HG03095 (cell line): ENCODE measurements around the gene ST8SIA5.

Source experiments
- ATAC-seq: cut with Tn5 transposase; IDR thresholded peaks from one replicate; pipeline ENCODE4 v1.9.1; 2021; ENCODE audit warnings: moderate library complexity; ENCODE audit not compliant: unreplicated experiment

Gene ST8SIA5

GRCh38 chr18:46675112-46675511 lies 81.7 kb downstream of the ST8SIA5 start:
- no peak for ATAC-seq

DNA sequence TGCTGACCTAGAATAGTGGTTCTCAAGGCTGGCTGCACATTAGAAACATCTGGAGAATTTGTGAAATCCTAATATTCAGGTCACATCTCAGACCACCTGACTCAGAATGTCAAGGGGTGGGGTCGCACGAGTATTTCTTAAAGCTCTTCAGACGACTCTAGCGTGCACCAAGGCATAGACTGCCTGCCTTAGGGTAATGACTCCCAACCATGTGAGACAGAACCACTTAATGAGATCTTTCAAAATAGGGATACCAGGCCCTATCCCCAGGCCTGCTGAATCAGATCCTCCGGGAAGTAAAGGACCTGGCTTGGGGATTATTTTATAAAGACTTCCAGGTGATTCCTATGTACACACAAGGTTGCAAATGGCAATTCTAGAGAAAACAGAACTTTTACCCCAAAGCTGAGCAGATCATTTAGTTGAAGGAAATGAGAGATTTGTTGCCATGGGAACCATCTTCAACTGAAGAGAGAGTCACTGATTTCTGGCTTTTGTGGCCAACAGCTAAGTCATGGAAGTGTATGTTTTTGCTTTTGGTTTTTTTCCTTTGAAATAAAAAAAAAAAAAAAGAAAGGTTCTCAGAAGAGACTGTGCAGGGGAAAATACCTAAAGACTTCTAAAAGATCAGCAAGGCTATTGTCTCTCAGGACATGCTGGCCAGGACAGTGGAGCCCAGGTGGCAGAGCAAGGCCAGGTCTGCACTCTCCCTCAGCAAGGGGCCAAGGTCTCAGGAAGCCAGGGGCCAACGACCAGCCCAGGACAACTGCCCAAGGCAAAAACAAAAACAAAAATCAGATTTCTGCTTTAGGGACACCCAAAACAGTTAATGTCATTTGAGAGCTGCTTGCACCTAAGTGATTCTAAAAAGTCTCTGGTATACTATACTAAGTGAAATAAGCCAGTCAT lies 84.5 kb downstream of the ST8SIA5 start:
- no peak for ATAC-seq

DNA sequence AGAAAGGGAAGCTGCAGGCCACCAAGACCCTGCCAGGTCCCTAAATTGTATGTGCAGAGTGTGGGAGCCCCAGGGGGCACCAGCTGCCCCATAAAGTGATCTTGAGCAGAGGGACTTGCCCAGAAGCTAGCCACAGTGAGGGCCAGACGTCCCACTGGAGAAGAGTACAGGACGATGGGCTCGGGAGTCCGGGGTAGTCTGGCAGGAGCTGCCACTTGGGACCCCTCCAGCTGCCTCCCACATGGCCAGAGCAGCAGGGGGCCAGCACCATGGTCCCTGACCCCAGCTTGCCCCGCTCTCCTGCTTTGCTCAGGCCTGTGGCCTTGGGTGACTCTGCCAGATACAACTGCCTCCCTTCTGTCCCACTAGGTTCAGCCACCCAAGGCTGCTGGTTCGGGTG lies 88.2 kb downstream of the ST8SIA5 start:
- ATAC-seq: no peak

GRCh38 chr18:46668135-46668534 lies 88.7 kb downstream of the ST8SIA5 start:
- ATAC-seq: no peak

DNA sequence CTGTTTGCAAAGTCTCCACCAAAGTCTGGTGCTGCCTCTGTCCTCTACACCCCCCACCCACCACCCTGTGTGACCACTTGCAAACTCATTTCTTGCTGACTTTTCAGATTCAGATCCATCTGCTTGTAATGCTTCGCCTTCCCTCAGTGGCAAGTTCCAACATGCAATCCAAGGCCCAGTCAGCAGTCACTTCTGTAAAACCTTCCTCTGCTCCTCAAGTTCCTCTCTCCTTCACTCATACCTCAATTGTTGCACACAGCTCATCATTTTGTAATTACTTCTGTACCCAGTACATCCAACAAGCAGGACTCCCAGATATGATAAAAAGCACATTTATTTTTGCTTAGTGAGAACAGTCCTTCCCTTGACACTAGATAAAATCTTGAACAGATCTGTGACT lies 93.3 kb downstream of the ST8SIA5 start:
- ATAC-seq: no peak

- no peak for ATAC-seq
These were observed 95.7 kb downstream of the ST8SIA5 start for GRCh38 chr18:46660957-46661749.

DNA sequence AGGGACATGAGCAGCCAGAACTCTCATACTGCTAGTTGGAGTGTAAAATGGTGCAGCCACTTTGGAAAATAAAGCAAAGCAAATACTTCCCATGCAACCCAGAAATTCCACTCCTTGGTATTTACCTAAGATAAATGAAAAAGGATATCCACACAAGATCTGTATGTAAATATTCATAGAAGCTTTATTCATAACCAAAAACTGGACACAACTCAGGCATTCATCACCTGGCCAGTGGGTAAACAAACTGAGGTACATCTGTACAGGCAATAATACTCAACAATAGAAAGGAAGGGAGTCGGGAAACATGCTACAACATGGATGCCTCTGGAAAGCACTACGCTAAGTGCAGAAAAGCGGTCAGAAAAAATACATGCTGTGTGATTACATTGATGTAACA lies 97.4 kb downstream of the ST8SIA5 start:
- ATAC-seq: no peak

DNA sequence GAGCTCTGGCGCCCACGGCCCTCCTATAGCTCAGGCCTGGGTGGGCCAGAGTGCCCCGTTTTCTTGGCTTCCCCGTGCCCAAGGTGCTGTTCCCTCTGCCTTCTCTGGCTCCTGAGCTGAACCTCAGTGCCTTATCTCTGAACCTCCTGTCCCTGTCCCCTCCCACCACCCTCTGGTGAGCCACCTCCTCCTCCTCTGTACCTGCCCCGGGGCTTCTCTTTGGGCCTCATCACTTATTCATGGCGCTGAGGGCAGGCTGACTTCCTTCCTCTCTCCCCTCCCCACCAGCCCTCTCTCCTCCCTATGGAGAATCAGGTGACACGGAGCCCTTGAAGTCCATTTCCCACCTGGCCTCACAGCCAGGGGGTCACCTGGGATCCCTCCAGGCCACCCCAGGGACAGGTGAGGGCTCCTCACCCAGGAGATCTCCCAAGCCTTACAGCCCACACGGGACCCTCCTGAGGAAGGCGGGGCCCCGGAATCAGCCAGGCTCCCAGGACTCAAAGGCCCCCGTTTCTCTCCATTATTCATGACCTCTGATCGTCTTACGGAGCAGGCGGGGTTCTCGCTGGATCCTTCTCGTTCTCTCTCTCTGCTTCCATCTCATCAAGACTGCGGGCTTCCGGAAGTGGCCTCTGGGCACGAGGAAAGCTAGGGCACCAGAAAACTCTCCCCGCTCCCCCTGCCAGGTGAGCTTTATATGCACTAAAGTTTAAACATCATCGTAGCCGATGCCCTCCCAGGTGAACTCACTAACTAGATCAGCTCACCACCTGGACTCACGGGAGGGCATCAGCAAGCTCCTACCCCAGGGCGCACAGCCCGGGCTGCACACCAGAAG lies 99.5 kb downstream of the ST8SIA5 start, which contains the start of gene LOXHD1:
LOXHD1 (minus strand) TSS at position 106 of the 841 bp plus-strand sequence. CDS start 187 bp downstream, outside the sequence.
- no peak for ATAC-seq

DNA sequence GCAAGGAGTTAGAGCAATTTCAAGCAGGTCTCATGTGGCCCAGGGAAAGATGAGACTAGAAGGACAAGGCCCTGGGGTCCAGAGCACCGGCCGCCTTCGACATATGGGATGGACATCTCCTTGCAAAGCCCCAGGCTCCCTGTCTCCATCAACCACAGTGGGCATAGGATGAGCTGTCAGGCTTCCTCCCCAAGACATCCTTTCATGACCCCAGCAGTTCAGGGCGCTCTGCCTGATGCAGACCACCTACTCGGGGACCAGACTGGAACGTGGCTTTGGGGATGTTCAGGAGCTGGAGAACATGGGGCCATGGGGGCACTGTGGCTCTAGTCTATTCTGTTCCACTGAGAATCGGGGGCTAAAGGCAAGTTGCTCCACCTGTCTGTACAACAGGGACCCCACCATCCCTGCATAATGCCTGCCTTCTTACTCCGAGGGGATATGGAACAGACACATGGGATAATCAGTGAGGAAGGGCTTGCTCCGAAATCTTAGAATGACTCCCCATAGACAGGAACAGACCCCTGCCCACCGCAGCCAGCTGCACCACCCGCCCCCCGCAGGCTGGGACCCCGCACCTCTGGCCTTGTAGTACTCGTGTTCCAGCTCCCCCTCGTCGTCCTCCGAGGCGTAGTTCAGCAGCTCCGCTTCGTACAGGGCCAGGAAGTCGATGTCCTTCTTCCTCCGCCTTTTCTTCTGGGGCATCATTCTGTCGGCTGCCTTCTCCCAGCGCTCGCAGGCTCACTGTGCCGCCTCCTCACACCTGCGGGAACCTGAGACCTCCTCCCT lies 100.3 kb downstream of the ST8SIA5 start:
- ATAC-seq: no peak

DNA sequence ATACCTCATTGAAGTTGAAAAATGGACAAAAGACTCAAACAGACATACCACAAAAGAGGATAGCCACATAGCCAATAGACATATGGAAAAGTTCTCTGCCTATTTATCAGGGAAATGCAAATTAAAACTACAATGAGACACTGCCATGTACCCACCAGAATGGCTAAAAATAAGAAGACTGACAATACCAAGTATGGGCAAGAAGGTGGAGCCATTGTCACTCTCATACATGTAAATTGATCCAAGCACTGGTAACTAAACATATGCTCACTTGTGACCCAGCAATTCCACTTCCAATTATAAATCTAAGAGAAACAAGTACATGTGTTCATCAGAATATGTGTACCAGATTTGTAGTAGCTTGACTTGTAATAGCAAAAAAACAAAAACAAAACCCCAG lies 104.5 kb downstream of the ST8SIA5 start:
- no peak for ATAC-seq

- ATAC-seq: no peak
These were observed 106.2 kb downstream of the ST8SIA5 start for GRCh38 chr18:46650681-46651080.

DNA sequence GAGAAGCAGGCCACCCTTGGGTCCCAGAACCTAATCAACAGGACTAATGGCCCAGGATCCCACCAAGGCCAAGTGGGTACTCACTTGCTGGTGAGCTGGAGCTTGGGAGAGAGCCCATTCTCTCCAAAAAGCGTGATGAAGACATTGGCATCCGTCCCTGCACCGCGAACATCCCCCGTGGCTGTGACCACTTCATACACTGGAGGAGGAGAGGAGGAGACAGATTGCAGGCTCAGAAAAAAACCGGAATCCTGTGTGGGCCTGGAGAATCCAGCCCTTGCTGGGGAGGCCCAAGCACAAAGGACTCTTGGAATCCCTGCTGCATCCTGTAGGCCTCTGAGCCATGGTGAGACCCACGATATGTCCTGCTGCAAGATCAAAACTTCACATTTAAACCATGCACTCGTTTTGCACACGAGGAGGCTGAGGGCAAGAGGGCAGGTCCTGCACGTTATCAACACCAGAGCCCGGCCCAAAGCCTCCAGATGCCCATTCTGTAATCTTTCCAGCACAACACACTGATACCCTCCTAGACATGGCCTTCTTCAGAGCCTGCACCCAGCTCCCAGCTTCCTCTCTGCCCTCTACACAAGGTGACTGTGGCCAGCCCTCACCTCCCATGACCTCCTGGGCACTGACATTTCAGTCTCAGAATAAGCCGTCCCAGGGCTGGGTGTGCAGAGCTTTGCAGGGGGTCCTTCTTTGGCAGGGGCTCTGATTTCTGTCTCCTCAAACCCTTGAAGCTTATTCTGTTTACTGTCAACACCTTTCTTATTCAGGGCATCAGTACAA lies 107.6 kb downstream of the ST8SIA5 start:
- ATAC-seq: no peak

DNA sequence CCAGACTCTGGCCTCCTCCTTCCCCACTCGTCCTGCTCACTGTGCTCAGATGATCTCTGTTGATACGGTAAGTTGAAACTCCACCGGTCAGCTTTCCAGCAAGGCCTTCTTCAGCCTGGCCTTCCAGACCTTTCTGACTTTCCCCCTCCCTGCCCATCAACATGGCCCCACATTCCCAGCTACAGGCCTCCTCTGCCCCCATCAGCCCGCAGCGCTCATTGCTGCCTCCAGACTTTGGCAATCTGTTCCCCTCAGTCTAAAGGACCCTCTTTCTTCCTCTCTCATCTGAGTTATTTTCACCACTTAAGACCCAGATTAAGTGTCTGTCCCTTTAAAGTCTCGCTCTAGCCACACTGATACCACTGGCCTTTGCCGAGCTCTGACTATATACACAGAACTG lies 110.4 kb downstream of the ST8SIA5 start:
- ATAC-seq: no peak

DNA sequence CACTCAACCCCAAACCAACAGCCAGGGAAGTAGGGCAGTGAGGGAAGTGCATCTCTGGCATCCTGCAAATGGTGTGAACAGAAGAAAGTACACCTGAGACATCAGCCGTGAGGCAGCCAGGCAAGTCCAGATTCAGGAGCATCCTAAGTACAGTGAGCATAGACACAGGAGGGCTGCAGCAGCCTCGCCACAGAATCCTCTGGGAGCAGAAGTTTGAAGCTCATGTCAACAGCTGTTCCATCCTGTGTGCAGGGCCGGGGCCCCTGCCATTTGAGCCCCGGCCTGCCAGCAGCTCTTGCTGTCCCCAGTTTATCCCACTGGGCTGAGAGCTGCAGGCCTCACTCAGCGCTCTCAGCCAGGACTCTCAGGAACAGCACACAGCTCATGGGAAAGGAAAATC lies 114.3 kb downstream of the ST8SIA5 start:
- ATAC-seq: no peak

DNA sequence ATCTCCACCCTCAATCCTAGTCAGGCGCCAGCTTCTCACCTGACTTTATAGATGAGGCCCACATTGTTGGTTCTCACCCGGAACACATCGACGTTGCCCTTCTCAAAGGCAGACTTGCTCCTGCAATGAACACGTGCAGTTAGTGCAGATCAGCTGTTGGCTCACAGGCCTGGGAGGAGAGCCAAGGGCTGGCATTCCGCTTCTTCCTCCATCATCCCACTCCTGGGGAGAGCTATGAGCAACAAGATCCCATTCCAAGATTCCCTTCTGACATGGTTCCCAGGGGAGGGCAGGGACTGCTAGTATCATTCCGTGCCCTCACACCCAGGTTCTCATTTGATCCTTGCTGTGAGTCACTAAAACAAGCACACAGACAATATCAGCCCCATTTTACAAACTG lies 114.9 kb downstream of the ST8SIA5 start:
- no peak for ATAC-seq

DNA sequence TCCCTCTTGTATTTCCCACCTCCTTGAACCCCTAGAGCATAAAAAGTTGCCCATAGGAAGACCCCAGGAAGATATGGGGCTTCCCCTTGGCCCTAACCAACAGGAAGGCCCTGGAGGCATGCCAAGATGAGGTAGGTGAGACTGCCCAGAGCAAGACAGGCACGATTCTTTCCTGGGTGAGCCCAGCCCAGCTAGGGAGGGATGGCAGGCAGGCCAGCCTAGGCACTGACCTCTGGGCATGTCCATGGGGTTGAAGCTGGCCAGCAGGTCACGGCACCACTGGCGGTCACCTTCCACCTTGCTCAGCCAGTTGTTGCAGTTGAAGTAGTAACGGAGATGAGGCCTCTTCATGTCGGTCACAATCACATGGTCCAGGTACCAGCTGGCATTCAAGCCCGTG lies 117.5 kb downstream of the ST8SIA5 start:
- no peak for ATAC-seq

DNA sequence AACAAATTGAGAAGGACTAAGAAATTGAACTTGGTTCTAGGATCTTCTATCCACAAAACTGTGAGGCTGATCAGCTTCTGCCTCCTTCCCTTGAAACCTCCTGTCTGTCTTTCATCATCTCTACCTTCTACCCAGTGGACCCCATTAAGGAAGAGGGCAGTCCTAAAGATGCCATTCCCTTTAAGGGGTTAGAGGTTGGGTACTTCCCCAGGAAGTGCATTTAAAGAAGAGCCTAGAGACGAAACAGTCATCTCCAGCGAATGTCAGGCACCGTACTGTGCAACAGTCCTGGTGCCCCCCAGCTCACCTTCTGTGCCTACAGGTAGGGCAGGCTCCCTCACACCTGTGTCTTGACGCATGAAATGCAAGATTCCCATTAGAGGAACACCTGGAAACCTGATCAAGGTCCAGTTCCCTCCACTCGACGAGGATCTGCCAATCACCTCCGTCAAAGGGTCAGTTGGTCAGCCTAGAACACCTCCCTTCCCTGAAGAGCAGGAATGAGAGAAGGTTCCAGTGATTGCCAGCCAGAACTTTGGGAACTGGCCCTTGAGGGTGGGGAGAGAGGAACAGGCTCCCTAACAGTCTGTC lies 120.7 kb downstream of the ST8SIA5 start:
- ATAC-seq: no peak

- no peak for ATAC-seq
These were observed 124.3 kb downstream of the ST8SIA5 start for GRCh38 chr18:46632401-46633071.

DNA sequence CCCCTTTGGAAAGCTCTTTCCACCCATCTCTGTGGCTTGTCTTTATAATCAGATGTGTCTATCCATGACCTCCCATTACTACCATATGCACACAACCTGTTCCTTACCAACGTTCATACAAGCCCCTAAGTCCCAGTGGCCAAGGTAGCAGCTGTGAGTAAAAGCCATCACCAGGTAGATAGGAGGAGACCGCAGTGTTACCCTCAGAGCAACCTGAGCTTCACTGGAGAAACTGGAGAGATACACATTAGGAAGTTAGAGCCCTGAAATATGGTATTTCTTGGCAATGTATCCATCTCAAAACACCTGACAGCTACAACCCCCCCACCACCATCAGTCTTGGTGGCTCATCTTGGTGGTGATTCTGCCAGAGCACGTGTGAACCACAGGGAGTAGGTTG lies 125.9 kb downstream of the ST8SIA5 start:
- no peak for ATAC-seq
